ENCODE results near the gene UPK2.

- no peak for TF ChIP-seq CTCF (IDR thresholded peaks at IDR 0.05)
- no peak for TF ChIP-seq SMC3 (IDR thresholded peaks at IDR 0.05)
- TF ChIP-seq HDAC2 (IDR thresholded peaks at IDR 0.05): no peak
Measured at GRCh38 chr11:118933486-118933885, 22.6 kb upstream of the UPK2 start.

Data from A549 (cell line).